HG02798 (cell line): ENCODE data around the gene SHFL.

Experiments
- ATAC-seq: cut with Tn5 transposase; IDR thresholded peaks from one replicate; pipeline ENCODE4 v1.9.1; 2021; ENCODE audit warnings: mild to moderate bottlenecking; ENCODE audit not compliant: unreplicated experiment, poor library complexity

SHFL gene

DNA sequence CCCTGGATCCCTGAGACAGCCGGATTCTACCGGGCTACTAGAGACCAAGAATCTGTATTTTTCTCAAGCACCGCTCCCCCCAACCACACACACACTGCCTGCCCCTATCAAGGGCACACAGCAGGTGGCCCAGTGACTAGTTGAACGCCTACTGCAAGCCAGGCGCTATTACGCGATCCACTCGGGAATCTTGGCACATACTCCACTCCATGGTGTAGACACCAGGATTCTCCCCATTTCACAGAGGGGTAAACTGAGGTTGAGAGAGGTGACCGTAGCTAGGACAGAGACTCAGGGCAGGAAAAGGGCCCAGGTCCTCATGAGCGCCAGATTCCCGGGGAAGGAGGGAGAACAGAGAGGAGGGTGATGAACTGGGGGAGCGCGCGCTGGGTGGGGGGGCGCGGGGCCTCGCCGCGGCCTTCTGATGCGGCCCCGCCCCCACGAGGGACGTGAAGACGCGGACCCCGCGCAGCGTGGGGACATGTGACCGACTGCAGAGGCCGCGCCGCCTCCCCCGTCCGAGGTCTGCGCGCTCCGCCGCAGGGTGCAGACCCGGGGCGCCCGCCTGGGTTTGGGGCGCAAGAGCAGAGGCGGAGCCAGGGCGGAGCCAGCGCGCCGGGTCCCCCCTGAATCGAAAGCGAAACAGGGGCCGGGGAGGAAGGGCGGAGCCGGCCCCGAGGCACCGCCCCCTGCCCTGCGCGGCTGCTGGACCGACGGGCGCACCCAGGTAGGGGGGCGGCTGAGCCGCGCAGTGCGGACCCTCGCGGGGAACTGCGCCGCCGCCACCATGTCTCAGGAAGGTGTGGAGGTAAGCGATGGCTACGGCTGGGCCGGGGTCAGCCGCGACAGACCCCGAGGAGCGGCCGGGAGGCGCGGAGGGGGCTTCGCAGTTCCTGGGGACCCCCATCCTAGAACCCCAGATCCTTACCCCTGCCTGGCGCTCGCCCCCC, at the start of gene SHFL:
SHFL (plus strand) TSS at position 677 of the 950 bp plus-strand sequence; CDS start at position 788, 111 bp downstream.
- ATAC-seq: peak; percentile 91

- no peak for ATAC-seq
Observed at GRCh38 chr19:10036601-10037071, 49.5 kb upstream of the SHFL start.

DNA sequence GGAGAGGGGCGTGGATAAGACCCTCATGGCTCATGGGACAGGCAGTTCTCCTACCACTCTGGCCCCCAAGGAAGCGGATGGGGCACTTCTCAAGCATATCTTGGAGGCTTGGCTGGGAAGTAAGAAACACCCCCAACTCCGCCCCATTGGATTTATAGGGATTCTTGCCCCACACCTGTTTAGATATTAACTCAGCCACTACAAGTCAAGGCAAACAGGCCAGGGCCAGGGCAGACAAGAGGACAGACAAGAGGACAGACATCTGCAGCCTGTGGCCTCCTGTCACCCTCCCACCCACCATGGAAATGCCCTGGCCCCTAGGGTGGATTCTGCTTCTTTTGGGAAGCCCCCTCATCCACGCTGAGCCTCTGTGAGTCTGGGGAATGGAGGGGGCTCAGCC, 48.8 kb upstream of the SHFL start:
- ATAC-seq: no peak

GRCh38 chr19:10037809-10038208, 48.3 kb upstream of the SHFL start:
- ATAC-seq: no peak

DNA sequence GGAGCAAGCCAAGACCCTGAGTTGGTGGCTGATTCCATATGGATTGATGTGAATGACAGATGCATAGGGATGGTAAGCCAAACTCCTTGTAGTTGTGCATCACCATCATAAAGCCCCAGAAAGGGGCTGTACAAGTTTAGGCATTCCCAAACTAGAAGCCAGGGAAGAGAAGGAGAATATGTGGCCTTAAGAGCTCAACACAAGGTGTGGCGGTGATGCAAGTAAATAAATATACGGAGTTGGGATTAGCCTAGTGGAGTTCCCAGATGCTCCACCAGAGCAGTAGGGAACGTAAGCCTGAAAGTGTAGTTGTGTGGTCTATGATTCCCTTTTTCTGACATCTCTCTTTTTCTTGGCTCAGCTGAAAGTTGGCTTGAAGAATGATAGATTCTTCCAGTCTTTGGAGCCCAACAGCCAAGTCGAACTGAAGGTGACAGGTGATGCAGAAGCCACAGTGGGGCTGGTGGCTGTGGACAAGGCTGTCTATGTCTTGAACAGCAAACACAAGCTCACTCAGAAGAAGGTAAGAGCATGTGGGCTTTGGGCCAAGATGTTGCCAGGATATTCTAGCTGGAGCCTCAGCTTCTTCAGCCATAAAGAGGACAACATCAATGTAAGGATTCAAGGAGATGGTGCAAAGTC, 42.7 kb upstream of the SHFL start:
- ATAC-seq: no peak

DNA sequence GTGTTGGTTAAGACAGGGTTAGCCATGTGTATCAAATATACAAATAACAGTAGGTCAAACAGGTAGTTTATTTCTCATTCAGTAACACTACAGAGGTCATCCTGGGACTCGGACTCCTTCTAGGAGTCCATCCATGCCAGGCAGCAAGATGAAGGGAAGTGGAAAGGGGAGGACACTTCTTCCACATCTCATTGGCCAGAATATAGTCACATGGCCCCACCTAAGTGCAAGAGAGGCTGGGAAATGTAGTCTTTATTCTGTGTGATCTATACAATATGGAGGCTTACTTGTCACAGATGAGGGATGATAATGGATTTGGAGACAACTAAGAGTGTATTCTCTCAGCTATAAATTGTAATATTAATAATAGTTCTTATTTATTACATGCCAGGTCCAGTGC, 41.7 kb upstream of the SHFL start:
- ATAC-seq: no peak

GRCh38 chr19:10045371-10045770, 40.7 kb upstream of the SHFL start:
- no peak for ATAC-seq

GRCh38 chr19:10049626-10050025, 36.5 kb upstream of the SHFL start:
- ATAC-seq: no peak

DNA sequence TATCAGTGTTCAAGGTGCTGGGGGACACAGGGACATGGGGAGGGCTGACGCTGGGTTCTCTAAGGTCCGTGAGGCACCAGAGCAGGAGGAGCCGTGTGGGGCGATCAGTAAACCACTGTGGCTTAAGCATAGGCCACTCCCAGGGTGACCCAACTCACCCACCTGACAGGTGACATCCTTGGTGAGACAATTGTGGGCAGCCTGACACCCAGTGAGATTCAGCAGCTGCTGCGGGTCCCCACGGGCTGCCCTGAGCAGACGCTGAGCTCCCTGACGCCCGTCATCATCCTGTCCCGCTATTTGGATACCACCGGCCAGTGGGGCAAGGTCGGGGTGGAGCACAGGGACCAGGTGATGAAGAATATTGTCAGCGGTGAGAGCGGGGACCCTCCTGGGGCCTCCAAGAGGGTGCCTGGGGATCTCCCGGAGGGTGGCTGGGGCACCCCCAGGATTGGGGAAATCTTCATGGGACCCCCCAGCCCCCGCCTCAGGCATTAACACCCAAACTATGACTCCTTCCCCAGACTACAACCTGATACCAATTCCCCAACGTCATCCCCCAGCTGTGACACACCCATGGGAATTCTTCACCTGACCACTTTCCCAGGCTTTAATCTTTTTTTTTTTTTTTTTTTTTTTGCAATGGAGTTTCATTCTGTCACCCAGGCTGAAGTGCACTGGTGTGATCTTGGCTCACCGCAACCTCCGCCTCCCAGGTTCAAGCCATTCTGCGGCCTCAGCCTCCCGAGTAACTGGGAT, 33.3 kb upstream of the SHFL start:
- no peak for ATAC-seq

DNA sequence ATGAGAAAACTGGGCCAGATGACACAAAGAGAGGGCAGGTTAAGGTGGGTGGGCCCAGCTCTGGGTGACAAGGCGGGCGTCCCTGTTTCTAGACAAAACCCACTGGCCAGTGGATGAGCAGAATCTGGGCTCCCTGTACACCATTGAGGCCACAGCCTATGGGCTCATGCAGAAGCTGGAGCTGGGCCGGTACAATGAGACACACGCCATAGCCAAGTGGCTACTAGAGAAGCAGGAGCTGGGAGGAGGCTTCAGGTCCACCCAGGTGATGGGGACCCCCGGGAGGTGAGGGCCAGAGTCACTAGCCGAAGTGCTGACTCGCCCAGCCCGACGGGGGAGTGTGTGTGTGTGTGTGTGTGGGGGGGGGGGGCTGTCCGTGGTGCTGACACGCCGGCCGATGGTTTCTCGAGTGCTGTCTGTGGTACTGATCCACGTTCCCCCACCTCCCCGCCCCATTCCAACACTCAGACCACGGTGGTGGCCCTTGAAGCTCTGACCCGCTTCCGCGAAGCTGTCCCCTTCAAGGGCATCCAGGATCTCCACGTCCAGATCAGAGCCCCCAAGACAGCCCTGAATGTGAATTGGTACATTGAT, 24.3 kb upstream of the SHFL start:
- ATAC-seq: no peak

- ATAC-seq: no peak
Observed at GRCh38 chr19:10068205-10068604, 17.9 kb upstream of the SHFL start.

- no peak for ATAC-seq
Observed at GRCh38 chr19:10069046-10069445, 17.1 kb upstream of the SHFL start.

DNA sequence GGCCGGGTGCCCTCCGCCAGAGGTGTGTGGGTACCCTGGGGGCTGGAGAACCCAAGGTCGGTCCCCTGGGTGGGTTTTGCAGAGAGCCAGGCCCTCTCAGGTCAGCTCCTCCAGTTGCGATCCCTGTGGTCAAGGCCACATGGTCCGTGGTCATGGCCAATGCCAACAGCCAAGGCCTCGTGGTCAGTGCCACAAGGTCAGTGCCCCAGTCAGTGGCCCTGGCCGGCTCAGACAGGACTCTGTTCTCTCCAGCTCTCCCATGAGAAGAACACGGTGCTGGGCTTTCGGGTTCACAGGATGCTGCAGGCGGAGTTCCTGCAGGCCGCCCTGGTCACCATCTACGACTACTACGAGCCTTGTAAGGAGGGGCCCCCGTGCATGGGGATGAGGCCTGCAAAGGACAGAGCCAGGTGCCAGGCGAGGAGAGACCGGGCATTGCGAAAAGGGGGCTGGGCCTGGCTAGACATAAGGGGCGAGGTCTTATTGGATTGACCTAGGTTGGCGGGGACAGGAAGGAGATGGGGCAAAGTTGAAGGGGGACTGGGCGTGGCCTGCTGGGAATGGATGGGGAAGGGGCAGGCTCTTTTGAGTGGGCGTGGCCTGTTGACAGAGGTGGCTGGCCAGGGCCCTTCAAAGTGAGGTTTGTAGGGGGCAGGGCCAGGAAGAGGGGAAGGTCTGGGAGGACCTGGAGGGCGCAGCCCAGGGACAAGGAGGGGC, 15.2 kb upstream of the SHFL start:
- no peak for ATAC-seq

DNA sequence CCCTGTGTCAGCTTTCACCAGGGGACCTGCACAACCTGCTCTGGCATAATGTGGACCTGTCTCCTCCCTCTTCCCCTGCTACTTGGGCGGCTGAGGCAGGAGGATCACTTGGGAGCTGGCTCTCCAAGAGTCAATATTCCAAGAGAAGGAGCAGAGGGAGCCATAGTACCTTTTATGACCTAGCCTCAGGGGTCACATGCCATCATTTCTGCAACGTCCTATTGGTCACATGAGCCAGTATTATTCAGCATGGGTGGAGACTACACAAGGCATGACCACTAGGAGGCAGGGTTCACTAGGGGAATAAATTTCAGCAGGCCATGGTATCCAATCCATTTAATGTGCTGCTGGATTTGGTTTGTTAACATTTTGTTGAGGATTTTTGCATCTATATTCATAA, 12.0 kb upstream of the SHFL start:
- no peak for ATAC-seq

GRCh38 chr19:10076535-10076934, 9.6 kb upstream of the SHFL start:
- ATAC-seq: no peak

DNA sequence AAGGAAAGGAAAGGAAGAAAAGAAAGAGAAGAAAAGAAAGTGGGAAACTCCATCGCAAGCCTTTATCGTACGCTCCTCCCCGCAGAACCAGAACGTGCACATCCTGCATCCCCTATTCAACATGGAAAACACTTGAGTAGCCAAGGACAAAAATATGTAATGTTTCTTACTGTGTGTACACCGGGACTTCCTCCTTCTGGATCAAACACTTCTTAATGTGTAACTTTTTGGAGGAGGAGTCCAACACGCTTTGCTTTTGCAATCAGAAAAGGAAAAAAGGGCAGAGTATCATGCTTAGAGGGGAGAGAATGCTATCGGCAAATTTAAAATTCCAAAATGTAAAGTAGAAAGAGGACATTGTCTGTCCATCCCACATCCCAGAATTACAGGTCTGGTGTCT, 7.8 kb upstream of the SHFL start:
- ATAC-seq: no peak

GRCh38 chr19:10079031-10079453, 7.1 kb upstream of the SHFL start:
- no peak for ATAC-seq

GRCh38 chr19:10083911-10084310, 2.2 kb upstream of the SHFL start:
- no peak for ATAC-seq

- no peak for ATAC-seq
Observed at GRCh38 chr19:10084803-10085202, 1.3 kb upstream of the SHFL start.
